ENCODE data around the gene EPN2.

EPN2 gene

DNA sequence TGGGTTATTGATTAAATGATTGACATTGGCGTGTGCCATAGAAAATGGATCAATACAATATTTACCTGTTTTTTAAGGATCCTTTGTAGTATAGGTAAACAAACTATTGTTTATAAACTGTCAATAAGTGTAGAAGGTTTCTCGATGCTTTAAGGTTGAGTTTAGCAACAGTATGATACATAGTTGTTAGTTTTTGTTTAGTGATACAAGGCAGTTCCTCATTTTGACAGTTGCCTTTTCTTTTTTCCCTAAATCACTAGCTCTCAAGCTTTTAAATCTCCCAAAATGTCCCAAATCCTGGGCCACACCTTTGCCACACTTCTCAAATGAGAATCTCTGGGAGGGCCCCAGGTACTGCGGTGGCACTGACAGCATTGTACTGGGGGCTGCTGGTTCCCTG is 57.3 kb downstream of the EPN2 start:
- DNase-seq (ENCODE audit: low read depth), result no peak

DNA sequence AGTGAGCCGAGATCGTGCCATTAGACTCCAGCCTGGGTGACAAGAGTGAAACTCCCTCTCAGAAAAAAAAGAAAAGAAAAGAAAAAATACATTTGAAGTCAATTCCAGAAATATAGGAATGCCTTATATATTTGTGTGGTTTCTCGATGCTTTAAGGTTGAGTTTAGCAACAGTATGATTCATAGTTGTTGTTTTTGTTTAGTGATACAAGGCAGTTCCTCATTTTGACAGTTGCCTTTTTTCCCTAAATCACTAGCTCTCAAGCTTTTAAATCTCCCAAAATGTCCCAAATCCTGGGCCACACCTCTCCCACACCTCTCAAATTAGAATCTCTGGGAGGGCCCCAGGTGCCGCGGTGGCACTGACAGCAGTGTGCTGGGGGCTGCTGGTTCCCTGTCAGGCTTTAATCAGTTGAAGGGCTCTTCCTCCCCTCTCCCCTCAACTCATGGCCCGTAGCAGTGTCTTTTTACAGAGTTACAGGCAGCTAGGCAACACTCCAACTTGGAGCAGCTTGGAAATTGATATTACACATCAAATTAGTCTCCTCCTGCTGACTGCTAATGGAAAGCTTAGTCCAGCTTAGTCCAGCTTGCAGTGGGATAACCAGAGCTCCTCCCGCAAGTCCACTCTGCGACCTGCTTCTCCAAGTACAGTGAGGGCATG is 58.4 kb downstream of the EPN2 start:
- DNase-seq (ENCODE audit: low read depth), result no peak

DNA sequence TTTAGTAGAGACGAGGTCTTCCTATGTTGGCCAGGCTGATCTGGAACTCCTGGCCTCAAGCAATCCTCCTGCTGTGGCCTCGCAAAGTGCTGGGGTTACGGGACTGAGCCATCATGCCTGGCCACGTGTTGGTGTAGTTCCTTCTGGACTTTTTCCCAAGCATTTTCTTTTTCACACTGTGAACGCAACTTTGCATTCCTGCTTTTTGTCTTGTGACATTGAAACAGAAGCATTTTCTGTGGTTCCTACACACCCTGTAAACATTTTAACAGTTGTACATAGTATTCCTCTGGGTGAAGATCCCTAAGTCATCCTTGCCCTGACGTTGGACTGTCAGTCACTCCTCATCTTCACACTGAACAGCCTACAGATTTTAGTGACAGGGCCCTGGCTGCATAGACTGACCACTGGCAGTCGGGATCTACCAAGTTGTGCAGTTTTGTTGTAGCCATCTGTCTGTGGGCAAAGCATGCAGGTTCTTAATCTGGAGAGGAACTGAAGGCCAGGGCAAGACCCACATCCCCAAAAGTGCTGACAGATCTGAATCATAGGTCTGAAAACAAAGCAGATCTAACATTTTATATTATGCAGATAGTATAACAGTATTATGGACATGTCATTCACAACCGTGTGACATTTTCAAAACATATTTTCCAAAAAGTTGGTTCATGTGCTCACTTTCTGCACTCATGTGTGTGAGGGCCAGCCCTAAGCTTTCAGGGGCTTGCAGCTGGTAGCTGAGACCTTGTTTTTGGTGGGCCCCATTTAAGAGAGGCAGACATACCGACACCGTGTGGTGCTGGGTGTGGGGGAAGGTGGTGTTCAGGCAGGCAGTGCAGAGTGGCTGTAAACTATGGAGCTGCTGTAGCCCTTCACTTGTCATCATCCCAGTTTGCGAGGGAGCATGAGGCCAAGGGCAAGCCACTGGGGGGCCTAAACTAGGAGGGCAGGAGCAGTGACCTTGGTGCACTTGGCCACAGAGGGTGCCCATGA is 59.9 kb downstream of the EPN2 start:
- no peak for DNase-seq (ENCODE audit: low read depth)

DNA sequence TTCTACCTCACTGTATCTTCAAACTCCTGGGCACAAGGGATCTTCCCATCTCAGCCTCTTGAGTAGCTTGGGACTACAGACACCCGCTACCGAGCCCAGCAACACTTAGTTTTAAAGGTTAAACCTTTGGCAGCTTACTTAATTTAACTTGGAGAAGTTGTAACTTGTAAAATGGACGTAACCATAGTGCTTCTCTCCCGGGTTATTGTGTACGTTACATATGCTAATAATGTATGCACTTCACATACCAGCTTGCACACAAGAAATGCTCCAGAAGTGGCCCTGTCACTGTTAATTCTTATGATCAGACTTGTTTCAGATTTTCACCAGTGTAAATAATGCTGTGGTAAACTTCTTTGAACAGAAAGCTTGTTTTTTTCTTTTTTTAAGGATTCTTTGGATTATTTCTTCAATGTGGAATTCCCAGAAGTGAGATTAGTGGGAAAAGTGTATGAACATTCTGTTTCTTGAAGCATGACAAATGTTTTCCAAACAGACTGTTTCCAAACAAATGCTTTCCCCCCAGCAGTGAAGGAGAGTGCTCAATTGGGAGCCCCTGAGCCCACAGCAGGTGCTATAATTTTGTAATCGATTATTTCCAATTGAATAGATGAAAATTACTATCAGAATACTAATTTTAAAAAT is 61.5 kb downstream of the EPN2 start:
- no peak for DNase-seq (ENCODE audit: low read depth)

DNA sequence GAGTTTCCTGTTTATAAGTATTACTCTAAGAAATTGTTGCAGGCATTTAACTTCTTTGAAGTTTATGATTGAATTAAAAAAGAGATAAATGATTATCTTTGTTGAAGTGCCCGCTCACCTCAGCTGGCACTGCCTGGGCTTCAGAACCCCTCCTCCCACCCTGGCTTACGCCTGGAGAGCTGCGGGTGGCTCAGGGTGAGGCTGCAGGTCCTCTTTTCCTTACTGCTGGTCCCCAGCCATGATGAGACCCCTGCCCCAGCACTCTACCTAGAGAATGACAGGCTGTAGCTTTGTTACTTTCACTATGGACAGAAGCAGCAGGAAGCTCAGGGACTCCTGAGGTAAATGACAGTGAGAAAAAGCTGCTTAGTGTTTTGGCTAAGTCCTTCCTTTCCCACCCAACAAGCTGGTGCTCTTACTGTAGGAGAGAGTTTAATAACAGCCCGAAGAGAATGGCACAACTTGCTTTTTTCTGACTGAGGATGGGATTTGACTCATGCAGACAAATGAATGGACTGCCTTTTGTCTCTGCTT is 62.1 kb downstream of the EPN2 start:
- DNase-seq (ENCODE audit: low read depth), result no peak

DNA sequence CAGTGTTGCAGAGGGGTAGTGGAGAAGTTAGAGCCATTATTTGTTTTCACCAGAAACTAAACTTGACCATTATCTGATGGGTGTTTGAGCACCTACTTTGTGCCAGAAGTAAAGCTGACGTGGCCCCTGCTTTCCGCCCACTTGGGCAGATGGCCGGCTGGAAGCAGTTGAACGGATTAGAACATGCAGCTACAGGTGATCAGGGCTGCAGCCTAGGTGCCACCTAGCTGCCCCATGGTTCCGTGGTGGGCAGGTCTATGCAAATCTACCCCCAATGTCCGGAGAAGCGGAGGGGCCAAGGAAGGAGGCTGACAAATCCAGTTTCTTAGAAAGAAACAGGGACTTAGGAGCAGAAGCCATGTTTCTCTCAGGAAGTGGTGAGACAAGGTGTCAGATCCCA is 62.7 kb downstream of the EPN2 start:
- DNase-seq (ENCODE audit: low read depth), result no peak

DNA sequence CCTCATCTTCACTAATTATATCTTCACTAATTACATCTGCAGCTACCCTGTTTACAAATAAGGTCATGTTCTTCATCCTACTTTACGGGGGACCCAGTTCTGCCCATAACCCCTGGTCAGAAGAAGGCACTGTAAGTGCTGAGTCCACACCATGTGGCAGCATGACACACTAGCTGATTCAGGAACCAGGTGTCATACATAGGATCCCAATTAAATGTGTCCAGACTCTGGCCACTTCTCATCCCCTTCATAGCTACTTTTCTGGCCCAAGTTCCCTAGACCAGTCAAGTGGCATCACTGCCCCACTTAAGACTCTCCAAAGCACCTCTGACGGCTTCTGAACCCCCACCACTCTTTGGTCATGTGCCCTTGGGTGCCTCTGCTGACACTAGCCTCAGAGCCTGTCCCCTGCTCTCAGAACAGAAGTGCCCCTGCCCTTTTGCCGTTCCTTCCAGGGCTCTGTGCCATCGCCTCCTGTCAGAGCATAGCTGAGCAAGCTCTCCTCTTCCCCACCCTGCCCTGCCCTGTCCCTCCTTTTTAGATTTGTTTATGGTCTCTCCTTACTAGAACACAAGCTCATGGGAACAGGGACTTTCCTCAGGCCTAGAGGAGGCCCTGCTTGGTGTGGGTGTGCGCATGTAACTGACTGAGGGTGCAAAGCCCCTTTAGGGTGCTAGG is 64.2 kb downstream of the EPN2 start:
- no peak for DNase-seq (ENCODE audit: low read depth)

DNA sequence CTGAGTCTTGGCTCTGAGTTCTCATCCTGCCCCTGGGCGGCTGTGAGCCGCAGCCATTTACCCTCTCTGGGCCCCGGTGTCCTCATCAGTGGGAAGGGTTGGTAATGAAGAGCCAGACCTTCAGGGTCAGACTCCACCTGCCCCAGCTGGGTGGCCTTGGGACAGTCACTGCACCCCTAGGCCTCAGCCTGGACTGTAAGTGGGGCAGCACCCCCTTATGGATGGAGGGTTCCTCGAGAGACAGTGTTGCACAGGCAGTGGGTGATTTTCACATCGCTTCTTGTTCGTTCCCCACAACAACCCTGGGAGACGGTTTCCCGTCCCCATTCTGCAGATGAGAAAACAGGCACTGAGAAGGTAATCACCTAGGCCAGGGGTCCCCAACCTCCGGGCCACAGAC is 64.8 kb downstream of the EPN2 start:
- no peak for DNase-seq (ENCODE audit: low read depth)

DNA sequence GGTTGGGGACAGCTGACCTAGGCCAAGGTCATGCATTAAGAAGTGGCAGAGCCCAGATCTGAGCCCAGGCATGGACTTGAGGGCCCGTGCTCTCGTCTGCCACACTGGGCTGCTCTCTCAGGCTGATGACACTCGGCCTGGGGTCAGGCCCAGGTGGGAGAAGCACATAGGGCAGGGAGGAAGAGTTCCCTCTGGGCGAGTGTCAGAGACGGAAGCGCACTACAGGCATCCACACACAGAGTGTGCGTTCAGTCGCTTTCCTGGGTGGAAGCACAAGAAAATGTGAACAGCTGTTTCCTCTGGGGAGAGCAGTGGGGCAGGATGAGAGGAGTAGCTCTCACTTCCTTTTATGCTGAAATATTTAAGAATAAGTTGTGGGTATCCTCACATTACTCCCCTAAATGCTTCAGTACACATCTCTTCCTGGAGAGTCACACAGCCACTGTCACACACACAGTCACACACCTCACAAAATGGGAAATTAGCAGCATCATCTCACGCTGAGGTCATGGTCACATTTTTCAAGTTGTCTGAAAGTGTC is 65.7 kb downstream of the EPN2 start:
- no peak for DNase-seq (ENCODE audit: low read depth)

DNA sequence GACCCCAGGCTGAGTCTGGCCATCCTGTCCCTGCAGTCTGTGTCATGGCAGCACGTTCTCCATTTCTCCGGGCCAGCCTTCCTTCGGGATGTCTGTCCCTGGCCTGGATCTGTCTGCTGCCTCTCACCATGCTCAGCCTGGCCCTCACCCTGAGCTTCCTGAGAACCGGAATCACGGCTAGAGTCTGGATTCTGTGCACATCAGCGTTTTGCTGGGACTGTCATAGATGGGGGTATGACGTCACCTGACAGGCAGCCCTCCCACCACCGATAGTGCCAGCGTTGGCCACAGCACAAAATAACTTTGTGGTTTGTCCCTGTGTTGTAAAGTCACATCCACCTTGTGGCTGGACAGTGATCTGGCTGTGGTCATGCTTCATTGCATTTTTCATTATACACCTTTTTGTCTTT is 66.2 kb downstream of the EPN2 start:
- DNase-seq (ENCODE audit: low read depth), result no peak

DNA sequence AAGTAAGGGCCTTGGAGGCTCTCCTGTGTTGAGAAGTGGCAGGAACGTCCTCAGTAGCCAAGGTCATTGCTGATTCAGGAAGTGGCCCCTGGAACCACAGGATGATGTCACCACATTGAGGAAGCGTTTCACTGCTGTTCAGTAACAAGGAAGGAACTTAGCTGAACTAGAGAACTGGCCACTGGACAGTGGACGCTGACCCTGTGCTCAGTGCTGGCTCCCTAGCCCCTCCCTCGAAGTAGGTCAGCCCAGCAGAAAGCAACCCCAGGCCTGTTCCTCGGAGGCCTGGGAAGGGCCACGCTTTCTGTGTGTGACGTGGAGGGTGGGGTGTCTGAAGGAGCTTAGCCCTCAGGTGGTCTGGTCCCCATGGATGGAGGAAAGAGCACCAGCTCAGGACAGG is 67.0 kb downstream of the EPN2 start:
- DNase-seq (ENCODE audit: low read depth), result no peak

DNA sequence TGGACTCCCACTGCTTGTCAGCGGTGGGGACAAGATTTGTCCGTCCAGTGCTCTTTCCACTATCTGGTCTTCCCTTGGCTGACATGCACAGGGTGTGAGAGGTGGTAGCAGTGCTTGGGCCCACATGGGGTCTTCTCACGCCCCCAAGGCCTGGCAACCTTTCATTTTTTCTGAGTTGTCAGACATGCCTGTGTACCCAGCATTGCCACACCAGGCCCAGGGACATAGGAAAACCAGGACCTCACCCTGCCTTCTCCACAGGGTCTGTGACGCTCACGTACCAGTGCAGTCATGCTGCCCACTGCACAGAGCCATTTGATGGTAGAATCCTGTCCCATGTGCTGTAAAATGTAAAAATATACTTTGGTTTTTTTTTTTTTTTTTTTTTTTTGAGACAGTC is 67.6 kb downstream of the EPN2 start:
- DNase-seq (ENCODE audit: low read depth), result no peak

DNA sequence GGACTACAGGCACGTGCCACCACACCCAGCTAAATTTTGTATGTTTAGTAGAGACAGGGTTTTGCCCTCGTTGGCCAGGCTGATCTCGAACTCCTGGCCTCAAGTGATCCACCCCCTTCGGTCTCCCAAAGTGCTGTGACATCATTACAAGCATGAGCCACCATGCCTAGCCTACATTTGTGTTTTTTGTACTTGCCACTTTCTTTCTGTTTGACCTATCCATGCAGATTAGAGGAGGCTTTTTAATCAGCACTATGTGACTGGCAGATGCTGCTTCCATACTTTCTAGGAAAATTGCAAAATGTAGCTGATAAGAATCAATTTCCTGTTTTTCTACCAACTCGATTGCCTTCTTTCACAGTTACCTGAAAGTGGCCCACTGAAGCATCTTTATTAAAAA is 68.1 kb downstream of the EPN2 start:
- no peak for DNase-seq (ENCODE audit: low read depth)

DNA sequence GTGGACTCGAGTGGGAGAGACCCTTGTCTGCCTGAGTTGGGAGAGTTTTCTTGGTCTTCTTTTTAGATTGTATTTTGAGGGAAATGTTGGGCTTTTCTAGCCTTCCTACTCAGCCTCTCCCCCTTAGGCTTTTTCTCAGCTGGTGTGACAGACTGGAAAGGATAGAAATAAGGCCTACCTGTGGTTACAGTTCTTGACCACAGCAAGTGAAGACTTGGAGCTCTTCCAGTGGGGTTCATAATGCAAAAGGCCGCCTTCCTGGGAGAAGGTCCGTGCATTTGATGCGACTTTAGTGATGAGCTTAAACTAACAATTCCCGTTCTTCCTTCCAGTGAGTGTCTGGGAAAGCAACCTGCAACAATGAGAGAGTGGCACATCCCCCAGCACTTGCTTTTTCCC is 68.6 kb downstream of the EPN2 start:
- no peak for DNase-seq (ENCODE audit: low read depth)

DNA sequence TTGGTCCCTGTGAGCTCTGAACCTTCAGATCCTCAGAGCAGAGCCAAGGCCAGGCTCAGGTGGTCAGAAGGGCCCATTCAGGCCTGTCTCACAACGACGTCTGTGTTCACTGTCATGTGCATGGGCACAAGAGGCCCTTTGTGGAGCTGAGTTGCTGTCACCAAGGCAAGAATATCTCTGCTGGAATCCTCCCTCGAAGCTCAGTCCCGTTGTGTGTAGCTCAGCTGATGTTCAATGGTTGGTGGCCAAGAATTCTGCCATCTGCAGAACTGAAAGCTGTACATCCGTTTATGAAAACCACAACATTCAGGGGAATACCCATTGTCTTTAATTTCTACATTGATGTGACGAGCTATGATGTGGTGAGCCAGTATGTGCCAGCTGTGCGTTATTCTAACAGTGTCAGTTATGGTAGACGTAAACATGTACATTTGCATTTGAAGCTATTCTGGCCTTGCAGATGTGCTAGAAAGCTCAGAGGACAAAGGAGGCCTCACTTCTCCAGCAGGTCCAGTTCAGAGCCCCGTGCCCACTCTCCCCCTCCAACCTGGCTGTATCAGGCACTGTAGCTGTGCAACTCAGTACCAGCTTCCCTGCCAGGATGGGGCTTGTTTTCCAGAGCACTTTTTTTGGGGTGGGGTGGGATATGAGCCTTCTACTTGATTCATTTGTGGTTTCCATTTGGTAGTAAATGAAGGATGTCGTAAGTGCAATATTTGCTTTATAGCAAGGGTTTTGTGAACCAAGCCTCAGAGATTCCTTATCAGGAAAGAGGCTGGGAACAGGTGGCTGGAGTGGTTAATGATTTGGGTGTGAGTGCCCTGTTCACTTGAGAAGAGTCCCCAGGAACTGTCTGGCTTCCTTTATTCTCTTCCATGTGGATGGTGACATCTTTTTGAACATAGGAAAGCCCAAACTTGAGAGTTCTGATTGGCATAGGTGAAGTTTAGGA is 69.3 kb downstream of the EPN2 start:
- DNase-seq (ENCODE audit: low read depth), result peak; percentile 12

DNA sequence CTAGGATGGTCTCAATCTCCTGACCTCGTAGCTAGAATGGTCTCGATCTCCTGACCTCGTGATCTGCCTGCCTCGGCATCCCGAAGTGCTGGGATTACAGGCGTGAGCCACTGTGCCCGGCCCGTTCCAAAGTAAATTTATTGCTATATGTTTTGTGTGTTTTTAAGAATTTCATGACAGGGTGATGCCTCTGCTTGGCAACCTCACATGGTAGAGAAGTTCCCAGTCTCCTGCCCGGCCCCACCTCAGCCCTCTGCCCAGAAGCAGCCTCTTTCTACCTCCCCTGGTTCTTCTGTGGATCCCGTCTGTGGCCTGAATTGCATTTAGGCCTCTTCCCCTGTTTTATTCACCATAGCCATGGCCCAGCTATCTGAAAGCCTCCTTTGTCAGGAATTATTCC is 70.4 kb downstream of the EPN2 start:
- DNase-seq (ENCODE audit: low read depth), result no peak

DNA sequence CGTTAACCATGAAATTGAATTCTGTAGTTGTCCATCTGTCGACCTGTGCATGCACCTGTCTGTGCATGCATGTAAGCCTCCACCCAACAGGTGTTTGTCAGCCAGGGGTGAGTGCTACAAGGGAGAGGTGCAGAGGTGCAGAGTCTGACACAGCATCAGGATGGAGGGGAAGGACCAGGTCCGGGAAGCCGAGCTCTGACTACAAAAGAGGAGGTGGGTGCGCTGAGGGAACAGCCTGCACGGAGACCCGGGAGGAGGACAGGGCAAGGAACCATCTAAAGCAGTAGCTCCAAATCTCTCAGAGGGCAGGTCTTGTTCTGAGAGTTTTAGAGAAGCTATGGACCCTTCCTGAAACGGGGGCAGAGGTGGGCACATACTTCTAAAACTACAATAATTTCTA is 71.2 kb downstream of the EPN2 start:
- no peak for DNase-seq (ENCODE audit: low read depth)

DNA sequence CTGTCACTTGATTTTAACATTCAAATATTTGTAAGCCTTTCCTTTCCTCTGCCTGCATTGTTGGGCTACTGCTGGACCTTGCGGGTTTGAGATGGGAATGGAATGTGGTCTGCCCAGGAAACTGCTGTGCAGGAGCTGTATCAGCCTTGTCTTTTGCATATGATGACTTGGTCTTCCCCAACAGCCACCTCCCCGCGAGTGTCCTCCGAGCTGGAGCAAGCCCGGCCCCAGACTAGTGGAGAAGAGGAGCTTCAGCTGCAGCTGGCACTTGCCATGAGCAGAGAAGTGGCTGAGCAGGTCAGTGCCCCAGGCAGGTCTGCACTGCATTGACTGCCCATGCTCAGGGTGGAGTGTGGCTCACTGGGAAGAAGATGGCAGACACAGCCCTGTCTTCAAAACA is 72.5 kb downstream of the EPN2 start:
- no peak for DNase-seq (ENCODE audit: low read depth)

DNA sequence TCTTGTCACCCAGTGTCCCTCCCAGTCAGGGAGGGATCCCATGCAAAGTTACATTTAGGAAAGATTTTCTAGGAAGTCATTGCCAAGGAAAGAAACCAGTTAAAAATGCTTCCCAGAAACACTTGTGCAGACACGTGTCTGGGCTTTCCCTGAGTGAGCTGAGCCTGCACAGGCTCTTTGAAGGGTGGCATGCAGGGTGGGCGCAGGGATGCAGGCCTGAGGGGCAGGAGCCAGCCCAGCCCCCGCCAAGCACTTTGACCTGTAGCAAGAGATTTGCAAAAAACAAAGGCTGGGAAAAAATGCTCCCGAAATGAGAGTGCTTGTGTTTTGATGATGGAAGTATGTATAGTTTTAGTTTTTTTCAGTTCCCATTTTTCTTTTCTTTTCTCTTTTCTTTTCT is 73.0 kb downstream of the EPN2 start:
- DNase-seq (ENCODE audit: low read depth), result no peak

DNA sequence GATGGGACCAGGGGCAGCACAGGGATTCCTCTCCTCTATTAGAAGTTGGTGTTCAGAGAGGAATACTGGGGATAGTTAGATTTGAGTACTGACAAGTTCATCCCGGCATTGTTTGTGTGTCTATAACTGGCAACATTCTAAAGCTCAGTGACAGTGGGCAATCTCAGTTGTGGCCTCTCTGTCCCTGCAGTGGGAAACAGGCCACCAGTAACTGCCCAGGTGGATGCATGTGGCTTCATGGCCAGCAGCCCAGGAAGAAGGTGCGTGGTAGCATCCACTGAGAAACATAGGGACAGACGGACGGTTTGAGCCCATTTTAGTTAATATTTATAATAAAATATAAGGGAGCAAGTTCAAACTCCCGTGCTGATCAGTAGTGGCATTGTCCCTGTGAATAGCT is 73.8 kb downstream of the EPN2 start:
- DNase-seq (ENCODE audit: low read depth), result no peak
